ENCODE results near the gene SIL1.

GRCh38 chr5:139103762-139104161, 94.4 kb downstream of the SIL1 start:
- TF ChIP-seq CTCF (IDR thresholded peaks at IDR 0.05) (no peak), POLR2AphosphoS5 (IDR thresholded peaks at IDR 0.05; ENCODE audit: insufficient read depth in 1 of 2, low read depth in 1 of 2) (no peak)

All from vagina (tissue), 2 donors.